Measurements from ENCODE around the gene TRIM9.
A peak's percentile ranks its signal among the peaks of the same experiment; 100 is the strongest.

The TRIM9 gene

DNA sequence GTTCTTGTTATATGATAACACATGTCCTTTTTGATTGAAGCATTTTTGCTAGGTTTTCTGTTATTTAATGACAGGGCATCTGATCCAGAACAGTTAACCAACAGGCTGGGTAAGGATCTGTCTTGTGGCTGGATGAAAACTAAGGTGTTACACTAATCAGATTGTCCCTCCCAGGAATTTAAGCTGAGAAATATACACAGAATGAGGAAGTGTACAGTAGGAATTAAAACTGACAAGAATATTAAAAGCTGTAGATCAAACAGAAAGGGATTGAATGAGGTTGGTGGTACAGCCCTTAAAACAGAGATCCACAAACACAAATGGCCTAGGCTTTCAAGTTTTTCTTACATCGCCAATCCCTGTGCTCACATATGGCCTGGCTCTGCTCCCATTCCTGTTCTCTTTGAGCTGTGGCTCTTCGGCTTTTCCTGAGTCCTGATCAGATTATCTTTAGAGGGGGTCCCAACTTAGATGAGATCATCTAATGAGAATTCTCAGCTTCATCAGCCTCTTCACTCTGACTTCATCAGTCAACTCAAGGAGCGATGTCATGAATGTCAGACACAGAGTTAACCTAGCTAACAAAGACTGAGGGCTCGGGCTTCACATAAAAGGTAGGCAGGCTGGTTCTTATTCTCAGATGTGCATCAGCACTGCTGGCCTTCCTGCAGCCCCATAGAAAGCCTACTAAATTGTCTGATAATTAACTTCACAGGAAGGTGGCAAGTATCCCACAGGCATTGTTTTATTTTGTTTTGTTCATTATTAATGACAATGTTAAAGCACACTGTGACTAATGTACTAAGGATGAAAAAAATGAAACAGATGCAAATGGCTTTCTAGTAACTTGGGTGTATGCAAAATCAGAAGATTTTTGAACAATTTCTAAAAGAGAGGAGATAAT lies 162.1 kb downstream of the TRIM9 start:
- Histone ChIP-seq H3K9me2 (replicated peaks; ENCODE audit: low read depth, low read length) (no peaks in the 10 kb centered on the region), H2AFZ (ENCODE audit: low read length) (peak overlapping the region; percentile 21; the same call in 1 of the 2 replicates)
- TF ChIP-seq EZH2phosphoT487 (IDR thresholded peaks at IDR 0.05; ENCODE audit: borderline replicate concordance) (no peak), CTCF (conservative IDR thresholded peaks at IDR 0.05; ENCODE audit: low read length) (no peak)

GRCh38 chr14:50932156-50932555 lies 162.7 kb downstream of the TRIM9 start:
- peaks cover 4% of the 10 kb centered on the region; the same call in 1 of the 2 replicates for H3K36me3 ChIP-seq (ENCODE audit: insufficient read depth, low read length)
- no peaks in the 10 kb centered on the region for H3K27me3 ChIP-seq (ENCODE audit: insufficient read depth, low read length, poor library complexity, severe bottlenecking)
- H3K79me2 ChIP-seq (ENCODE audit: insufficient read depth, low read length), result no peaks in the 10 kb centered on the region
- peaks cover under 1% of the 10 kb centered on the region; the same call in 1 of the 2 replicates for H3F3A ChIP-seq (ENCODE audit: low read depth)
- H3K9ac ChIP-seq (ENCODE audit: low read depth, low read length, poor library complexity, severe bottlenecking), result no peak overlapping the region
- H3K9me3 ChIP-seq (ENCODE audit: insufficient read depth, low read depth, low read length), result no peaks in the 10 kb centered on the region
- H3K4me2 ChIP-seq (ENCODE audit: low read depth, low read length, poor library complexity, severe bottlenecking), result no peak overlapping the region
- peak overlapping the region; percentile 21; the same call in 1 of the 2 replicates for H2AFZ ChIP-seq (ENCODE audit: low read length)
- no peaks in the 10 kb centered on the region for H4K20me1 ChIP-seq (ENCODE audit: insufficient read depth, low read length, poor library complexity, severe bottlenecking)
- no peak overlapping the region for H3K4me3 ChIP-seq (ENCODE audit: low read length, poor library complexity, severe bottlenecking)
- H3K4me1 ChIP-seq (ENCODE audit: insufficient read depth, low read length, poor library complexity, severe bottlenecking), result peaks cover 41% of the 10 kb centered on the region
- H3K9me2 ChIP-seq (replicated peaks; ENCODE audit: low read depth, low read length), result no peaks in the 10 kb centered on the region
- TF ChIP-seq CTCF (conservative IDR thresholded peaks at IDR 0.05; ENCODE audit: low read length) (no peak), EZH2phosphoT487 (IDR thresholded peaks at IDR 0.05; ENCODE audit: borderline replicate concordance) (no peak)

More for the DNA sequence above, 162.1 kb downstream of the TRIM9 start:
- no peaks in the 10 kb centered on the region for H3F3A ChIP-seq (ENCODE audit: low read depth)
- H3K9ac ChIP-seq (ENCODE audit: low read depth, low read length, poor library complexity, severe bottlenecking), result no peak overlapping the region
- H3K9me3 ChIP-seq (ENCODE audit: insufficient read depth, low read depth, low read length), result no peaks in the 10 kb centered on the region
- peaks cover 41% of the 10 kb centered on the region for H3K4me1 ChIP-seq (ENCODE audit: insufficient read depth, low read length, poor library complexity, severe bottlenecking)
- no peaks in the 10 kb centered on the region for H3K27me3 ChIP-seq (ENCODE audit: insufficient read depth, low read length, poor library complexity, severe bottlenecking)
- H3K4me3 ChIP-seq (ENCODE audit: low read length, poor library complexity, severe bottlenecking), result no peak overlapping the region
- peaks cover 4% of the 10 kb centered on the region; the same call in 1 of the 2 replicates for H3K36me3 ChIP-seq (ENCODE audit: insufficient read depth, low read length)
- no peak overlapping the region for H3K4me2 ChIP-seq (ENCODE audit: low read depth, low read length, poor library complexity, severe bottlenecking)
- no peaks in the 10 kb centered on the region for H4K20me1 ChIP-seq (ENCODE audit: insufficient read depth, low read length, poor library complexity, severe bottlenecking)
- no peaks in the 10 kb centered on the region; the same call in 1 of the 2 replicates for H3K79me2 ChIP-seq (ENCODE audit: insufficient read depth, low read length)

GRCh38 chr14:50931559-50931958 lies 163.3 kb downstream of the TRIM9 start:
- Histone ChIP-seq H3K4me2 (ENCODE audit: low read depth, low read length, poor library complexity, severe bottlenecking) (no peak overlapping the region), H3K9ac (ENCODE audit: low read depth, low read length, poor library complexity, severe bottlenecking) (no peak overlapping the region), H3K4me1 (ENCODE audit: insufficient read depth, low read length, poor library complexity, severe bottlenecking) (peaks cover 39% of the 10 kb centered on the region), H3K79me2 (ENCODE audit: insufficient read depth, low read length) (no peaks in the 10 kb centered on the region), H3K27me3 (ENCODE audit: insufficient read depth, low read length, poor library complexity, severe bottlenecking) (no peaks in the 10 kb centered on the region), H3K9me3 (ENCODE audit: insufficient read depth, low read depth, low read length) (no peaks in the 10 kb centered on the region), H3K36me3 (ENCODE audit: insufficient read depth, low read length) (peaks cover 4% of the 10 kb centered on the region; the same call in 1 of the 2 replicates), H3K9me2 (replicated peaks; ENCODE audit: low read depth, low read length) (no peaks in the 10 kb centered on the region), H2AFZ (ENCODE audit: low read length) (no peak overlapping the region), H3F3A (ENCODE audit: low read depth) (peaks cover 6% of the 10 kb centered on the region; the same call in 1 of the 2 replicates), H3K4me3 (ENCODE audit: low read length, poor library complexity, severe bottlenecking) (no peak overlapping the region), H4K20me1 (ENCODE audit: insufficient read depth, low read length, poor library complexity, severe bottlenecking) (no peaks in the 10 kb centered on the region)
- no peak for TF ChIP-seq EZH2phosphoT487 (IDR thresholded peaks at IDR 0.05; ENCODE audit: borderline replicate concordance)
- no peak for TF ChIP-seq CTCF (conservative IDR thresholded peaks at IDR 0.05; ENCODE audit: low read length)
